ENCODE data around the gene FLNC. TPM values are rescaled to one million over a fixed set of nuclear protein-coding genes. Genes with fewer than 3 reads are reported as not detected.

The FLNC gene
- total RNA-seq, 4 donors from 2014 or later = 3.8 to 5.1 (median 4.3) TPM

GRCh38 chr7:128879461-128879938, 49.3 kb downstream of the FLNC start:
- H3K4me1 ChIP-seq = no peaks in the 10 kb centered on the region
- H3K4me3 ChIP-seq = no peak overlapping the region
- no peaks in the 10 kb centered on the region for H3K9me3 ChIP-seq
- peak in 1 of 2 donors; percentile 63 for DNase-seq (ENCODE audit: low spot score in 2 of 2)
- no peak overlapping the region for H3K27ac ChIP-seq
- H3K36me3 ChIP-seq = no peaks in the 10 kb centered on the region
- 84% methylated on average over 14 of the region's 19 CpGs for WGBS
- TF ChIP-seq POLR2A (IDR thresholded peaks at IDR 0.05) = no peak
- no peak for TF ChIP-seq CTCF (IDR thresholded peaks at IDR 0.05)
- TF ChIP-seq POLR2AphosphoS5 (IDR thresholded peaks at IDR 0.05) = no peak
- TF ChIP-seq EP300 (IDR thresholded peaks at IDR 0.05) = no peak
- no peaks in the 10 kb centered on the region for H3K27me3 ChIP-seq

- no peaks in the 10 kb centered on the region for H3K9me3 ChIP-seq
- no peaks in the 10 kb centered on the region for H3K36me3 ChIP-seq
- WGBS = 45% methylated on average over 15 of the region's 31 CpGs
- no peak overlapping the region for H3K4me3 ChIP-seq
- H3K27ac ChIP-seq = no peak overlapping the region
- peak; percentile 44 to 79 for TF ChIP-seq CTCF (IDR thresholded peaks at IDR 0.05)
- no peak for TF ChIP-seq POLR2A (IDR thresholded peaks at IDR 0.05)
- no peak for TF ChIP-seq EP300 (IDR thresholded peaks at IDR 0.05)
- DNase-seq (ENCODE audit: low spot score in 2 of 2) = peak in 1 of 2 donors; percentile 61
- no peaks in the 10 kb centered on the region for H3K4me1 ChIP-seq
- no peaks in the 10 kb centered on the region for H3K27me3 ChIP-seq
Observed at GRCh38 chr7:128879939-128880746, 49.9 kb downstream of the FLNC start.

- Histone ChIP-seq H3K27me3 (no peaks in the 10 kb centered on the region), H3K4me3 (no peak overlapping the region), H3K36me3 (no peaks in the 10 kb centered on the region), H3K4me1 (no peaks in the 10 kb centered on the region), H3K9me3 (no peaks in the 10 kb centered on the region), H3K27ac (no peak overlapping the region)
- peak in 1 of 2 donors; percentile 58 for DNase-seq (ENCODE audit: low spot score in 2 of 2)
- WGBS = 83% methylated on average over 9 of the region's 11 CpGs
- TF ChIP-seq EP300 (IDR thresholded peaks at IDR 0.05) (no peak), CTCF (IDR thresholded peaks at IDR 0.05) (no peak), POLR2AphosphoS5 (IDR thresholded peaks at IDR 0.05) (no peak), POLR2A (IDR thresholded peaks at IDR 0.05) (no peak)
Observed at GRCh38 chr7:128880791-128881457, 50.7 kb downstream of the FLNC start.

- no peaks in the 10 kb centered on the region for H3K36me3 ChIP-seq
- no peak for TF ChIP-seq EP300 (IDR thresholded peaks at IDR 0.05)
- TF ChIP-seq POLR2AphosphoS5 (IDR thresholded peaks at IDR 0.05) = no peak
- TF ChIP-seq CTCF (IDR thresholded peaks at IDR 0.05) = no peak
- no peak for TF ChIP-seq POLR2A (IDR thresholded peaks at IDR 0.05)
- WGBS = 89% methylated on average over 10 of the region's 10 CpGs
- H3K4me3 ChIP-seq = no peak overlapping the region
- peak in 1 of 2 donors; percentile 46 for DNase-seq (ENCODE audit: low spot score in 2 of 2)
- no peak overlapping the region for H3K27ac ChIP-seq
- no peaks in the 10 kb centered on the region for H3K4me1 ChIP-seq
- H3K27me3 ChIP-seq = no peaks in the 10 kb centered on the region
- H3K9me3 ChIP-seq = no peaks in the 10 kb centered on the region
Observed at GRCh38 chr7:128881458-128882125, 51.4 kb downstream of the FLNC start.

- H3K9me3 ChIP-seq = no peaks in the 10 kb centered on the region
- H3K4me3 ChIP-seq = no peak overlapping the region
- WGBS = 87% methylated on average over 8 of the region's 8 CpGs
- no peaks in the 10 kb centered on the region for H3K36me3 ChIP-seq
- no peaks in the 10 kb centered on the region for H3K4me1 ChIP-seq
- TF ChIP-seq POLR2AphosphoS5 (IDR thresholded peaks at IDR 0.05) (no peak), CTCF (IDR thresholded peaks at IDR 0.05) (no peak), EP300 (IDR thresholded peaks at IDR 0.05) (no peak), POLR2A (IDR thresholded peaks at IDR 0.05) (no peak)
- H3K27me3 ChIP-seq = no peaks in the 10 kb centered on the region
- DNase-seq (ENCODE audit: low spot score in 2 of 2) = no peak
- H3K27ac ChIP-seq = no peak overlapping the region
Observed at GRCh38 chr7:128882134-128882533, 51.9 kb downstream of the FLNC start.

All from suprapubic skin (tissue), 4 donors.